Keratinocyte (primary cell): ENCODE results near the gene CTNNA3. TPM values are rescaled to one million over a fixed set of nuclear protein-coding genes. Genes with fewer than 3 reads are reported as not detected.

Experiments
- DNase-seq: peaks from one replicate; pipeline ENCODE4 v3.0.0-alpha.2; 2011; ENCODE audit warnings: low read depth, missing footprints, low spot score
- FAIRE-seq: peaks from 2 replicates; lab custom pipeline; 2011; peaks lifted over from hg19 to GRCh38; lab: Jason Lieb, UNC
- H2AFZ ChIP-seq: 2 replicates; pipeline ENCODE4 v1.6.0; 2012; ENCODE audit warnings: low read length, control low read depth, inconsistent platforms; ENCODE audit not compliant: control insufficient read depth
- H3K27ac ChIP-seq: 2 replicates; pipeline ENCODE4 v1.5.1; 2011; ENCODE audit warnings: low read length; ENCODE audit not compliant: control insufficient read depth, insufficient read depth
- H3K27me3 ChIP-seq: 3 replicates; pipeline ENCODE4 v1.6.0; 2011; ENCODE audit warnings: low read length; ENCODE audit not compliant: control insufficient read depth, insufficient read depth; ENCODE audit errors: extremely low read depth
- H3K36me3 ChIP-seq, 2 experiments: 2 replicates in 1 of 2; 3 replicates in 1 of 2; pipeline ENCODE4 v1.5.1; 2011; ENCODE audit warnings: low read length in 2 of 2, mild to moderate bottlenecking in 1 of 2; ENCODE audit not compliant: control insufficient read depth in 2 of 2, insufficient read depth in 2 of 2; ENCODE audit errors: extremely low read depth in 1 of 2
- H3K4me1 ChIP-seq: 3 replicates; pipeline ENCODE4 v1.5.1; 2011; ENCODE audit warnings: low read length; ENCODE audit not compliant: control insufficient read depth, insufficient read depth; ENCODE audit errors: extremely low read depth
- H3K4me2 ChIP-seq: 3 replicates; pipeline ENCODE4 v1.6.0; 2011; ENCODE audit warnings: low read depth, low read length; ENCODE audit not compliant: control insufficient read depth, insufficient read depth; ENCODE audit errors: extremely low read depth
- H3K4me3 ChIP-seq, 3 experiments: fragments of 200-600 bp in 1 of 3; sonication (generic) in 1 of 3; 2 replicates in 2 of 3; 3 replicates in 1 of 3; pipeline ENCODE4 v1.5.1; 2011 to 2016; ENCODE audit warnings: low read length in 3 of 3, mild to moderate bottlenecking in 3 of 3, control low read depth in 2 of 3, inconsistent platforms in 1 of 3, low read depth in 1 of 3, mixed read lengths in 1 of 3, mixed run types in 1 of 3, moderate library complexity in 1 of 3; ENCODE audit not compliant: control insufficient read depth in 2 of 3, insufficient read depth in 2 of 3; ENCODE audit errors: extremely low read depth in 1 of 3
- H3K79me2 ChIP-seq: 2 replicates; pipeline ENCODE4 v1.6.0; 2012; ENCODE audit warnings: low read length; ENCODE audit not compliant: control insufficient read depth, insufficient read depth
- H3K9ac ChIP-seq: 3 replicates; pipeline ENCODE4 v1.6.0; 2011; ENCODE audit warnings: low read length; ENCODE audit not compliant: control insufficient read depth, insufficient read depth; ENCODE audit errors: extremely low read depth
- H3K9me1 ChIP-seq: 3 replicates; pipeline ENCODE4 v1.6.0; 2011; ENCODE audit warnings: low read length; ENCODE audit not compliant: control insufficient read depth, insufficient read depth; ENCODE audit errors: extremely low read depth
- H3K9me3 ChIP-seq: 2 replicates; pipeline ENCODE4 v1.5.1; 2012; ENCODE audit warnings: low read depth, low read length; ENCODE audit not compliant: control insufficient read depth
- H4K20me1 ChIP-seq: 3 replicates; pipeline ENCODE4 v1.6.0; 2011; ENCODE audit warnings: low read length; ENCODE audit not compliant: control insufficient read depth, insufficient read depth; ENCODE audit errors: extremely low read depth
- EZH2 ChIP-seq: IDR thresholded peaks from one replicate; pipeline ENCODE4 v1.6.1; 2012; ENCODE audit warnings: inconsistent platforms, mild to moderate bottlenecking, low read length, moderate library complexity
- dilution Hi-C: fragments of 300-500 bp; cut with MboI; formaldehyde crosslinking; loops from one replicate; pipeline ENCODE4 v1.7.0; 2020; ENCODE audit warnings: low sequenced_read_pairs; ENCODE audit not compliant: extremely low pct_ligation_motif_present
- polyA plus RNA-seq, 5 experiments: library from polyadenylated mRNA; depleted of rRNA in 3 of 5; stranded (reverse) in 3 of 5; stranded (forward) in 1 of 5; unstranded in 1 of 5; fragments of >200 nt; gene quantifications; 1 replicate in 1 of 5; 2 replicates in 3 of 5; 3 replicates in 1 of 5; pipeline versions ENCODE4 v1.2.1 to v1.2.3, GENCODE V29; 2011 to 2012; ENCODE audit warnings: missing spikeins in 2 of 5, low read depth in 1 of 5, low replicate concordance in 1 of 5
- TF ChIP-seq, protein P1 (sequence below), 3 experiments: IDR thresholded peaks in 1 of 3; conservative IDR thresholded peaks in 1 of 3; optimal IDR thresholded peaks in 1 of 3; 2 replicates in 2 of 3; 3 replicates in 1 of 3; pipeline versions ENCODE3 to v1.5.1; 2011; ENCODE audit warnings: low read length in 3 of 3, mild to moderate bottlenecking in 3 of 3, moderate library complexity in 2 of 3, control low read depth in 1 of 3, inconsistent platforms in 1 of 3; ENCODE audit not compliant: insufficient read depth in 2 of 3; ENCODE audit errors: extremely low read depth in 1 of 3

The CTNNA3 gene
- polyA plus RNA-seq, 1 donor (not counting 4 experiments of a cell fraction or from before 2014, with no cell fraction given), result 0.01 TPM

DNA sequence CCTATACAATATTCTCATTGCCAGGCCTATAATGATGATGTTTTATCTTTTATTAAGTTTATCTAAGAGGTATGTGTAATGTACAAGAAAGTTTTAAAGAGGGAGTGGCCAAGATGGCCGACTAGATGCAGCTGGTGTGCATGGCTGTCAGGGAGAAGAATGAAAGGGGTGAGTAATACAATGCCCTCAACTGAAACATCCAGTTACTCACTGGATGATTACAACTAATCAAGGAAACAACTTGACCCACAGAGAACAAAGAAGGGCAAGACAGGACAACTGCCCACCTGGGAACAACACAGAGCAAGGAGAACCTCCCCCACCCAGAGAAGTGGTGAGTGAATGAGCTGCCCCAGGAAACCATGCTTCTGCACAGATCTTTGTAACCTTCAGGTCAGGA is 1650.1 kb downstream of the CTNNA3 start:
- peaks cover 3% of the 10 kb centered on the region for H3K4me1 ChIP-seq
- dilution Hi-C loops, result no loop called here
- no peak overlapping the region for H3K4me3 ChIP-seq
- no peak overlapping the region for H3K9ac ChIP-seq
- no peak overlapping the region for H3K4me2 ChIP-seq
- no peaks in the 10 kb centered on the region for H4K20me1 ChIP-seq
- H3K36me3 ChIP-seq, result no peaks in the 10 kb centered on the region
- peaks cover 3% of the 10 kb centered on the region for H3K9me3 ChIP-seq
- no peaks in the 10 kb centered on the region for H3K27me3 ChIP-seq
- H3K27ac ChIP-seq, result no peak overlapping the region
- FAIRE-seq (no peak), DNase-seq (no peak)
- TF ChIP-seq, protein P1, sequence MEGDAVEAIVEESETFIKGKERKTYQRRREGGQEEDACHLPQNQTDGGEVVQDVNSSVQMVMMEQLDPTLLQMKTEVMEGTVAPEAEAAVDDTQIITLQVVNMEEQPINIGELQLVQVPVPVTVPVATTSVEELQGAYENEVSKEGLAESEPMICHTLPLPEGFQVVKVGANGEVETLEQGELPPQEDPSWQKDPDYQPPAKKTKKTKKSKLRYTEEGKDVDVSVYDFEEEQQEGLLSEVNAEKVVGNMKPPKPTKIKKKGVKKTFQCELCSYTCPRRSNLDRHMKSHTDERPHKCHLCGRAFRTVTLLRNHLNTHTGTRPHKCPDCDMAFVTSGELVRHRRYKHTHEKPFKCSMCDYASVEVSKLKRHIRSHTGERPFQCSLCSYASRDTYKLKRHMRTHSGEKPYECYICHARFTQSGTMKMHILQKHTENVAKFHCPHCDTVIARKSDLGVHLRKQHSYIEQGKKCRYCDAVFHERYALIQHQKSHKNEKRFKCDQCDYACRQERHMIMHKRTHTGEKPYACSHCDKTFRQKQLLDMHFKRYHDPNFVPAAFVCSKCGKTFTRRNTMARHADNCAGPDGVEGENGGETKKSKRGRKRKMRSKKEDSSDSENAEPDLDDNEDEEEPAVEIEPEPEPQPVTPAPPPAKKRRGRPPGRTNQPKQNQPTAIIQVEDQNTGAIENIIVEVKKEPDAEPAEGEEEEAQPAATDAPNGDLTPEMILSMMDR (optimal IDR thresholded peaks at IDR 0.05 in 1 of 3, IDR thresholded peaks at IDR 0.05 in 1 of 3, conservative IDR thresholded peaks at IDR 0.05 in 1 of 3; ENCODE audit: extremely low read depth in 1 of 3, insufficient read depth in 2 of 3, low read length in 3 of 3), result no peak
- no peak for TF ChIP-seq EZH2
- no peaks in the 10 kb centered on the region for H3K79me2 ChIP-seq
- H2AFZ ChIP-seq, result peak overlapping the region; percentile 46
- H3K9me1 ChIP-seq, result no peaks in the 10 kb centered on the region

DNA sequence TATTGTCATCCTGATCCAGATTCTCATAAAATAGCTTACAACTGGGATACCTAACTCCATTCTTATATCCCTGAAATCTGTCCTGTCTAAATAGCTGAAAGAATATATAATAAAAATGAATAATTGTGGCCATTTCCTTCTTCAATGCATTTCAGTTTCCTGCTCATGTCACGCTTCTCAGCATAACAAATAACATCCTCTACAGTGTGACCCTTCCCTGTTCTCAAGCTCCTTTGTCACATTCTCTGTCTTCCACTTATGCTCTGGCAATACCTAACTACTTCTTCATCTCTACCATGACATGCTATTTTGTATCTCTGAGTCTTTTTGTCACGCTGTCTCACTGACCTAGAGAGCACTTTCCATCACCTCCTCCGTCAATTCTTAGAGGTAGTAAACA is 1654.2 kb downstream of the CTNNA3 start:
- no peak overlapping the region for H3K4me2 ChIP-seq
- H3K9me1 ChIP-seq, result no peaks in the 10 kb centered on the region
- no peak for DNase-seq
- H3K4me1 ChIP-seq, result peaks cover 3% of the 10 kb centered on the region
- H3K27me3 ChIP-seq, result no peaks in the 10 kb centered on the region
- no peaks in the 10 kb centered on the region for H3K79me2 ChIP-seq
- no peak overlapping the region for H3K9ac ChIP-seq
- H3K9me3 ChIP-seq, result peaks cover 3% of the 10 kb centered on the region
- no peaks in the 10 kb centered on the region for H3K36me3 ChIP-seq
- H3K4me3 ChIP-seq, result no peak overlapping the region
- H2AFZ ChIP-seq, result no peak overlapping the region
- H4K20me1 ChIP-seq, result no peaks in the 10 kb centered on the region
- dilution Hi-C loops, result no loop called here
- no peak overlapping the region for H3K27ac ChIP-seq
- no peak for TF ChIP-seq EZH2
- TF ChIP-seq, protein P1 (optimal IDR thresholded peaks at IDR 0.05 in 1 of 3, IDR thresholded peaks at IDR 0.05 in 1 of 3, conservative IDR thresholded peaks at IDR 0.05 in 1 of 3; ENCODE audit: extremely low read depth in 1 of 3, insufficient read depth in 2 of 3, low read length in 3 of 3), result no peak
- no peak for FAIRE-seq
